ENCODE data around the gene ADAM12.

Gene ADAM12

GRCh38 chr10:126160571-126160970 lies 227.7 kb downstream of the ADAM12 start:
- Histone ChIP-seq H3K9me3 (ENCODE audit: insufficient read depth, low read depth, low read length) (peaks cover 3% of the 10 kb centered on the region; the same call in 1 of the 2 replicates), H2AFZ (ENCODE audit: low read length) (no peak overlapping the region), H3K27me3 (ENCODE audit: insufficient read depth, low read length, poor library complexity, severe bottlenecking) (no peaks in the 10 kb centered on the region), H3K9ac (ENCODE audit: low read depth, low read length, poor library complexity, severe bottlenecking) (no peak overlapping the region), H3K9me2 (replicated peaks; ENCODE audit: low read depth, low read length) (no peaks in the 10 kb centered on the region), H3F3A (ENCODE audit: low read depth) (no peaks in the 10 kb centered on the region), H4K20me1 (ENCODE audit: insufficient read depth, low read length, poor library complexity, severe bottlenecking) (no peaks in the 10 kb centered on the region), H3K4me3 (ENCODE audit: low read length, poor library complexity, severe bottlenecking) (no peak overlapping the region), H3K79me2 (ENCODE audit: insufficient read depth, low read length) (no peaks in the 10 kb centered on the region), H3K4me1 (ENCODE audit: insufficient read depth, low read length, poor library complexity, severe bottlenecking) (no peaks in the 10 kb centered on the region), H3K36me3 (ENCODE audit: insufficient read depth, low read length) (no peaks in the 10 kb centered on the region), H3K4me2 (ENCODE audit: low read depth, low read length, poor library complexity, severe bottlenecking) (no peak overlapping the region)
- no peak for TF ChIP-seq CTCF (conservative IDR thresholded peaks at IDR 0.05; ENCODE audit: low read length)
- no peak for TF ChIP-seq EZH2phosphoT487 (IDR thresholded peaks at IDR 0.05; ENCODE audit: borderline replicate concordance)

GRCh38 chr10:126158133-126158892 lies 230.0 kb downstream of the ADAM12 start:
- Histone ChIP-seq H2AFZ (ENCODE audit: low read length) (no peak overlapping the region), H3K36me3 (ENCODE audit: insufficient read depth, low read length) (no peaks in the 10 kb centered on the region), H4K20me1 (ENCODE audit: insufficient read depth, low read length, poor library complexity, severe bottlenecking) (no peaks in the 10 kb centered on the region), H3K9me3 (ENCODE audit: insufficient read depth, low read depth, low read length) (peaks cover 3% of the 10 kb centered on the region; the same call in 1 of the 2 replicates), H3K4me2 (ENCODE audit: low read depth, low read length, poor library complexity, severe bottlenecking) (no peak overlapping the region), H3K79me2 (ENCODE audit: insufficient read depth, low read length) (no peaks in the 10 kb centered on the region), H3K4me1 (ENCODE audit: insufficient read depth, low read length, poor library complexity, severe bottlenecking) (no peaks in the 10 kb centered on the region), H3K9ac (ENCODE audit: low read depth, low read length, poor library complexity, severe bottlenecking) (no peak overlapping the region), H3K27me3 (ENCODE audit: insufficient read depth, low read length, poor library complexity, severe bottlenecking) (no peaks in the 10 kb centered on the region), H3K9me2 (replicated peaks; ENCODE audit: low read depth, low read length) (no peaks in the 10 kb centered on the region), H3K4me3 (ENCODE audit: low read length, poor library complexity, severe bottlenecking) (no peak overlapping the region), H3F3A (ENCODE audit: low read depth) (no peaks in the 10 kb centered on the region)
- TF ChIP-seq EZH2phosphoT487 (IDR thresholded peaks at IDR 0.05; ENCODE audit: borderline replicate concordance) (no peak), CTCF (conservative IDR thresholded peaks at IDR 0.05; ENCODE audit: low read length) (no peak)

- no peaks in the 10 kb centered on the region for H3K79me2 ChIP-seq (ENCODE audit: insufficient read depth, low read length)
- H3K27me3 ChIP-seq (ENCODE audit: insufficient read depth, low read length, poor library complexity, severe bottlenecking): no peaks in the 10 kb centered on the region
- TF ChIP-seq EZH2phosphoT487 (IDR thresholded peaks at IDR 0.05; ENCODE audit: borderline replicate concordance) (no peak), CTCF (conservative IDR thresholded peaks at IDR 0.05; ENCODE audit: low read length) (no peak)
- H3F3A ChIP-seq (ENCODE audit: low read depth): no peaks in the 10 kb centered on the region
- no peaks in the 10 kb centered on the region for H3K36me3 ChIP-seq (ENCODE audit: insufficient read depth, low read length)
- no peak overlapping the region for H3K4me3 ChIP-seq (ENCODE audit: low read length, poor library complexity, severe bottlenecking)
- no peaks in the 10 kb centered on the region for H3K4me1 ChIP-seq (ENCODE audit: insufficient read depth, low read length, poor library complexity, severe bottlenecking)
- H3K9me2 ChIP-seq (replicated peaks; ENCODE audit: low read depth, low read length): no peaks in the 10 kb centered on the region
- H3K9ac ChIP-seq (ENCODE audit: low read depth, low read length, poor library complexity, severe bottlenecking): no peak overlapping the region
- H2AFZ ChIP-seq (ENCODE audit: low read length): no peak overlapping the region
- H3K9me3 ChIP-seq (ENCODE audit: insufficient read depth, low read depth, low read length): peaks cover 3% of the 10 kb centered on the region; the same call in 1 of the 2 replicates
- H3K4me2 ChIP-seq (ENCODE audit: low read depth, low read length, poor library complexity, severe bottlenecking): no peak overlapping the region
- no peaks in the 10 kb centered on the region for H4K20me1 ChIP-seq (ENCODE audit: insufficient read depth, low read length, poor library complexity, severe bottlenecking)
Observed at GRCh38 chr10:126157189-126157588, 231.1 kb downstream of the ADAM12 start.

Measured in Loucy (cell line).